Ishikawa (cell line): Measurements from ENCODE around the gene ATP8A2.

Experiments used
- CEBPB ChIP-seq: IDR thresholded peaks from 2 replicates; pipeline ENCODE4 v1.6.1; 2012
- CREB1 ChIP-seq: IDR thresholded peaks from 2 replicates; pipeline ENCODE4 v1.6.1; 2012; ENCODE audit warnings: low read depth
- EP300 ChIP-seq: IDR thresholded peaks from 2 replicates; pipeline ENCODE4 v1.6.1; 2012; ENCODE audit warnings: borderline replicate concordance
- FOXM1 ChIP-seq: IDR thresholded peaks from 2 replicates; pipeline ENCODE4 v1.6.1; 2012; ENCODE audit warnings: low read depth, borderline replicate concordance
- RAD21 ChIP-seq: IDR thresholded peaks from 2 replicates; pipeline ENCODE4 v1.6.1; 2012; ENCODE audit warnings: low read depth

- TF ChIP-seq FOXM1 (no peak), RAD21 (peak; percentile 86), CREB1 (no peak), CEBPB (no peak), EP300 (no peak)
Observed at GRCh38 chr13:25574437-25575411, 202.9 kb downstream of the ATP8A2 start.
